HepG2 (cell line): Measurements from ENCODE around the gene TBL2. TPM values are rescaled to one million over a fixed set of nuclear protein-coding genes. Genes with fewer than 3 reads are reported as not detected.

Source experiments
- CTCF ChIP-seq: sonication (generic); formaldehyde crosslinking; IDR thresholded peaks from 2 replicates; pipeline ENCODE4 v1.5.0; 2020; ENCODE audit warnings: mild to moderate bottlenecking, missing genetic modification reagents, moderate library complexity
- HES4 ChIP-seq: sonication (generic); formaldehyde crosslinking; IDR thresholded peaks from 2 replicates; pipeline ENCODE4 v1.9.0; 2021; ENCODE audit warnings: mild to moderate bottlenecking, missing genetic modification reagents, borderline replicate concordance
- KDM1A ChIP-seq: IDR thresholded peaks from 2 replicates; pipeline ENCODE4 v1.6.1; 2016; ENCODE audit warnings: missing compliant biosample characterization
- MED8 ChIP-seq: sonication (generic); formaldehyde crosslinking; IDR thresholded peaks from 2 replicates; pipeline ENCODE4 v1.8.1; 2023; ENCODE audit warnings: mild to moderate bottlenecking, missing genetic modification reagents; ENCODE audit not compliant: insufficient replicate concordance
- MTERF4 ChIP-seq: sonication (generic); formaldehyde crosslinking; IDR thresholded peaks from 2 replicates; pipeline ENCODE4 v1.8.0; 2023; ENCODE audit warnings: mild to moderate bottlenecking, missing genetic modification reagents
- NFRKB ChIP-seq: fragments of 450-650 bp; IDR thresholded peaks from 2 replicates; pipeline ENCODE4 v1.6.1; 2017
- NONO ChIP-seq, 2 experiments: fragments of 450-650 bp in 1 of 2; sonication (generic) in 1 of 2; formaldehyde crosslinking in 1 of 2; IDR thresholded peaks in 1 of 2; conservative IDR thresholded peaks in 1 of 2; 2 replicates each; pipeline versions ENCODE4 v1.6.1 to v1.8.0; 2017 to 2022; ENCODE audit warnings: mild to moderate bottlenecking in 1 of 2, missing genetic modification reagents in 1 of 2, moderate library complexity in 1 of 2
- NR0B2 ChIP-seq: sonication (generic); formaldehyde crosslinking; IDR thresholded peaks from 2 replicates; pipeline ENCODE4 v1.4.0; 2020; ENCODE audit warnings: mild to moderate bottlenecking, missing genetic modification reagents
- SNAPC2 ChIP-seq: sonication (generic); formaldehyde crosslinking; IDR thresholded peaks from 2 replicates; pipeline ENCODE4 v1.8.1; 2022; ENCODE audit warnings: mild to moderate bottlenecking, missing genetic modification reagents
- TEAD2 ChIP-seq: sonication (generic); formaldehyde crosslinking; IDR thresholded peaks from 2 replicates; pipeline ENCODE4 v1.9.0; 2021; ENCODE audit warnings: missing genetic modification reagents
- UBTF ChIP-seq: sonication (generic); formaldehyde crosslinking; IDR thresholded peaks from 2 replicates; pipeline ENCODE4 v1.4.0; 2020; ENCODE audit warnings: mild to moderate bottlenecking, missing genetic modification reagents
- ZFP41 ChIP-seq: sonication (generic); formaldehyde crosslinking; IDR thresholded peaks from 2 replicates; pipeline ENCODE4 v1.4.0; 2020; ENCODE audit warnings: mild to moderate bottlenecking, missing genetic modification reagents, borderline replicate concordance
- ZNF121 ChIP-seq: sonication (generic); formaldehyde crosslinking; IDR thresholded peaks from 2 replicates; pipeline ENCODE4 v1.5.0; 2020; ENCODE audit warnings: mild to moderate bottlenecking, missing genetic modification reagents
- ZNF180 ChIP-seq: sonication (generic); formaldehyde crosslinking; IDR thresholded peaks from 2 replicates; pipeline ENCODE4 v1.4.0; 2020; ENCODE audit warnings: low read depth, missing genetic modification reagents, borderline replicate concordance
- ZNF20 ChIP-seq: sonication (generic); formaldehyde crosslinking; IDR thresholded peaks from 2 replicates; pipeline ENCODE4 v1.4.0; 2020; ENCODE audit warnings: mild to moderate bottlenecking, moderate library complexity, missing genetic modification reagents
- ZNF263 ChIP-seq: sonication (generic); formaldehyde crosslinking; IDR thresholded peaks from 2 replicates; pipeline ENCODE4 v1.4.0; 2020; ENCODE audit warnings: missing genetic modification reagents
- ZNF713 ChIP-seq: sonication (generic); formaldehyde crosslinking; IDR thresholded peaks from 2 replicates; pipeline ENCODE4 v1.4.0; 2020; ENCODE audit warnings: mild to moderate bottlenecking, missing genetic modification reagents
- polyA plus RNA-seq, 8 experiments: library from polyadenylated mRNA; depleted of rRNA in 3 of 8; stranded (reverse) in 7 of 8; unstranded in 1 of 8; fragments of >200 nt; fragmentation: Illumina TruSeq in 4 of 8; extraction: Trizol in 4 of 8; gene quantifications; 2 replicates each; pipeline versions ENCODE4 v1.2.1 to v1.2.3, GENCODE V29; 2011 to 2016; ENCODE audit warnings: low read depth in 4 of 8, missing spikeins in 1 of 8, mixed read lengths in 1 of 8; ENCODE audit not compliant: insufficient read depth in 1 of 8
- total RNA-seq, 5 experiments: library from RNA; depleted of rRNA; stranded (reverse); fragments of >200 nt; fragmentation: Illumina TruSeq; extraction: Trizol; gene quantifications; 2 replicates each; pipeline ENCODE4 v1.2.3, GENCODE V29; 2016; ENCODE audit warnings: low read depth in 1 of 5

Gene TBL2
- total and polyA plus RNA-seq, 2 of the 13 experiments (the other 11 are each of a cell fraction or from before 2014, with no cell fraction given), result 43.4 to 47.2 TPM

- TF ChIP-seq UBTF (CRISPR knock-in tag) (peak; percentile 92), ZNF20 (CRISPR knock-in tag) (no peak), ZNF121 (peak; percentile 58; the same call in 1 of the 2 replicates), MTERF4 (peak; percentile 76; the same call in 1 of the 2 replicates), MED8 (CRISPR knock-in tag) (peak; percentile 57), NONO (IDR thresholded peaks at IDR 0.05) (no peak), NONO (CRISPR knock-in tag; conservative IDR thresholded peaks at IDR 0.05) (peak; percentile 95), NR0B2 (no peak), HES4 (0 out of 2 replicates have a peak, but pooled peaks have one; percentile 37), ZFP41 (no peak; the same call in 1 of the 2 replicates), ZNF263 (CRISPR knock-in tag) (peak; percentile 56), CTCF (CRISPR knock-in tag) (peak; percentile 11; the same call in 1 of the 2 replicates), NFRKB (no peak), KDM1A (CRISPR knock-in tag) (no peak), ZNF180 (CRISPR knock-in tag) (no peak), TEAD2 (CRISPR knock-in tag) (0 out of 2 replicates have a peak, but pooled peaks have one; percentile 37), SNAPC2 (CRISPR knock-in tag) (no peak; the same call in 1 of the 2 replicates), ZNF713 (CRISPR knock-in tag) (0 out of 2 replicates have a peak, but pooled peaks have one; percentile 45)
These were observed 44.8 kb upstream of the TBL2 start (continued) for GRCh38 chr7:73622909-73623797.
